ENCODE data around the gene STPG1. TPM values are rescaled to one million over a fixed set of nuclear protein-coding genes. Genes with fewer than 3 reads are reported as not detected.

STPG1 gene
- total RNA-seq, 4 donors from 2014 or later: 2.2 to 5.1 (median 3.5) TPM

GRCh38 chr1:24389231-24389678 is 24.3 kb downstream of the STPG1 start:
- DNase-seq (ENCODE audit: low spot score): no peak
- no peak for TF ChIP-seq CTCF (IDR thresholded peaks at IDR 0.05)
- no peak for ATAC-seq (ENCODE audit: low FRiP score)

DNA sequence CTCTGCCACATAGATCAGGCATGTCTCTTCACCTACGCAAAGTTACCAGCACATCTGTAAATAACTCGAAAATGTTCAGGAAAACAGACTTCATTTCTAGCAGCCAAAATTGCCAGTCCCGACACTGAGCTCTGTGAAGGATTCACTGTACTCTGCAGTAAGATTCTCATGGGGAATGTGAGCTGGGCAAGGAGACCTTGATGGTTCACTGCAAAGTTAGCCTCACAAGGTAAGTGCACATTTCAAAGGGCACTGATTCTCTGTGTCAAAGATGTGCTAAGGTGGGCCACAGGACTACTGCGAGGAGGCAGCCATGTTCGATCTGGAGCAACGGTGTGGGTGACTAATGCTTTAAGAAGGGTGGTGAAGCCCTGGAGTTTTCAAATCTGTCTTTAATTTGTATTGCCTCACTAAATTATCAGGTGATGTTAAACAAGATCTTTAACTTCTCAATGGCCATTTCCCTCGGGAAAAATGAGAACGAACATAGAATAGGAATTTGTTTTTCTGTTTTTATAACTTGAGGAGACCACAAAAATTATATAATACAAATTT is 25.2 kb downstream of the STPG1 start:
- no peak for ATAC-seq (ENCODE audit: low FRiP score)
- no peak for DNase-seq (ENCODE audit: low spot score)
- TF ChIP-seq CTCF (IDR thresholded peaks at IDR 0.05): no peak

- no peak for TF ChIP-seq CTCF (IDR thresholded peaks at IDR 0.05)
- ATAC-seq (ENCODE audit: low FRiP score) (no peak), DNase-seq (ENCODE audit: low spot score) (no peak)
Measured at GRCh38 chr1:24387636-24388175, 25.9 kb downstream of the STPG1 start.

GRCh38 chr1:24386931-24387330 is 26.7 kb downstream of the STPG1 start:
- ATAC-seq (ENCODE audit: low FRiP score): no peak
- TF ChIP-seq CTCF (IDR thresholded peaks at IDR 0.05): no peak
- DNase-seq (ENCODE audit: low spot score): no peak

GRCh38 chr1:24386241-24386640 is 27.3 kb downstream of the STPG1 start:
- TF ChIP-seq CTCF (IDR thresholded peaks at IDR 0.05): no peak
- no peak for ATAC-seq (ENCODE audit: low FRiP score)

DNA sequence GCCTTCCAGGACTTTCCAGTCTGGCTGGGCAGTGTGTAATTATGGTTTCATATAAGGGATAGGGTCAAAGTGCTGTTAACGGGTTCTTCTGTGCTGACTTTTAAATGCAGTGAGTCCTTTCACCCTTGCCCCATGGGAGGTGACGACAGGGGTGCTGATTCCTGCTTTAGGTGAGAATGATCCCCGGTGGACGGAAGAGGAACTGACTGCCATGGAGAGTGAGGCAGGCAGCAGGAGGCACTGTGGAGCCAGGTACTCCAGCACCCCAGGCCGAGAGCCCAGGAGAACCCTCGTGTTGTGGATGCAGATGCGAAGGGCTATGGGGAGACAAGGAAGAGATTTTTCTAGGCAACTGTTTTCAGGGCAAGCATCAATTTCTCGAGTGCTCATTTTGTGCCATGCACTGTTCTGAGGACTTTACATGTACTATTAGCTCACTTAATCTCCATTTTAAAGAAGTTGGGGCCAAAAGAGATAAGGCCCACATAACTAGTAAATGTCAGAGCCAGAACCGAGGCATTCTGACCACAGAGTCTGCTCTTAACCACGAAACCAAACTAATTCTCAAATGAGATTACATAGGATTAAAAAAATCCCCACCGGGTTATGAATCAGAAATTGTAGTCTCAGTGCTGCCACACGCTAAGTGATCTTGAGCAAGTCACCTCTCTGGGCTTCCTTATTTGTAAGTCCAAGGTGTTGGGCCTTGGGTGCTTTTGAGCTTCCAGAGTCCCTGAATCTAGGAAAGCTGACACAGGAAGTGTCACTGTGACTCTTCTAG is 28.2 kb downstream of the STPG1 start:
- ATAC-seq (ENCODE audit: low FRiP score) (no peak), DNase-seq (ENCODE audit: low spot score) (no peak)
- no peak for TF ChIP-seq CTCF (IDR thresholded peaks at IDR 0.05)

More at GRCh38 chr1:24386241-24386640, 27.3 kb downstream of the STPG1 start:
- no peak for DNase-seq (ENCODE audit: low spot score)

Data from omental fat pad (tissue), 4 donors.